ENCODE data around the gene TAGLN3.

DNA sequence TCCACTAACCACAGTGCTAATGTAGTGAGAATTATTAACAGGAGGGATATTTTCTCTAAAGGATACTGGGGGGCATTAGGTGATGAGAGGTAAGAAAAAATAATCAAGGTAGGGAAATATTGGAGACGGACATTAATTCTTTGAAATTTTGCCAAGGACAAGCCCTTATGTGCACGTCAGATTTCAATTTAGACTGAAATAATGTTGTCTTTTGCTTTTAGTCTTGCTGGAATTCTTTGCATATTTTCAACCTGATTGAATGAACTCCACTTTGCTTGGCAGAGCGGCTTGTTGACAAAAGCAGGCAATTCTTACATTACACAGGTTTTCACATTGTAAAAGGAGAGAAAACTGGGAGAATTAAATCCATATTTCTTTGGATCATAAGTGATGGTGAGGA, 62.4 kb downstream of the TAGLN3 start:
- TF ChIP-seq CTCF (IDR thresholded peaks at IDR 0.05) (no peak), POLR2A (IDR thresholded peaks at IDR 0.05) (no peak)
